DND-41 (cell line): ENCODE results near the gene PILRB.

Experiments
- ATAC-seq: fragments of 200-7000 bp; cut with Tn5 transposase; 3 replicates; pipeline ENCODE4 v1.9.1; 2021; ENCODE audit warnings: low read depth; ENCODE audit not compliant: insufficient read depth
- DNase-seq: peaks from one replicate; pipeline ENCODE4 v3.0.0-alpha.2; 2020
- H2AFZ ChIP-seq: 2 replicates; pipeline ENCODE4 v1.6.0; 2012; ENCODE audit warnings: low read depth, low read length
- H3K27ac ChIP-seq: 2 replicates; pipeline ENCODE4 v1.5.1; 2012; ENCODE audit warnings: low read length, inconsistent platforms
- H3K27me3 ChIP-seq: fragments of 200-600 bp; sonication (generic); 2 replicates; pipeline ENCODE4 v1.6.0; 2012; ENCODE audit warnings: low read length, mild to moderate bottlenecking, inconsistent platforms; ENCODE audit not compliant: insufficient read depth, poor library complexity
- H3K36me3 ChIP-seq: 2 replicates; pipeline ENCODE4 v1.5.1; 2012; ENCODE audit warnings: low read length, inconsistent platforms; ENCODE audit not compliant: insufficient read depth
- H3K4me1 ChIP-seq: 2 replicates; pipeline ENCODE4 v1.5.1; 2012; ENCODE audit warnings: mild to moderate bottlenecking, low read length; ENCODE audit not compliant: insufficient read depth
- H3K4me2 ChIP-seq: 2 replicates; pipeline ENCODE4 v1.6.0; 2012; ENCODE audit warnings: mild to moderate bottlenecking, moderate library complexity, low read length, inconsistent platforms; ENCODE audit not compliant: insufficient read depth
- H3K4me3 ChIP-seq, 2 experiments: fragments of 200-600 bp in 1 of 2; shearing (Covaris generic) in 1 of 2; 2 replicates each; pipeline ENCODE4 v1.5.1; 2012 to 2016; ENCODE audit warnings: inconsistent platforms in 2 of 2, low read length in 2 of 2, mild to moderate bottlenecking in 2 of 2, low read depth in 1 of 2, moderate library complexity in 1 of 2
- H3K79me2 ChIP-seq: 2 replicates; pipeline ENCODE4 v1.6.0; 2012; ENCODE audit warnings: low read length, inconsistent platforms; ENCODE audit not compliant: insufficient read depth
- H3K9ac ChIP-seq: 2 replicates; pipeline ENCODE4 v1.6.0; 2012; ENCODE audit warnings: low read depth, mild to moderate bottlenecking, inconsistent platforms, low read length, moderate library complexity
- H3K9me3 ChIP-seq: 2 replicates; pipeline ENCODE4 v1.5.1; 2012; ENCODE audit warnings: low read length, moderate library complexity, mild to moderate bottlenecking, inconsistent platforms; ENCODE audit not compliant: insufficient read depth, severe bottlenecking
- H4K20me1 ChIP-seq: 2 replicates; pipeline ENCODE4 v1.6.0; 2012; ENCODE audit warnings: low read length; ENCODE audit not compliant: insufficient read depth
- EZH2 ChIP-seq: IDR thresholded peaks from 3 replicates; pipeline ENCODE4 v1.6.1; 2012; ENCODE audit warnings: borderline replicate concordance, low read depth, mild to moderate bottlenecking, moderate library complexity, low read length, inconsistent platforms; ENCODE audit not compliant: severe bottlenecking
- TF ChIP-seq, protein P1 (sequence below): IDR thresholded peaks from 2 replicates; pipeline ENCODE4 v1.5.1; 2012; ENCODE audit warnings: borderline replicate concordance, low read length, moderate library complexity, mild to moderate bottlenecking; ENCODE audit not compliant: poor library complexity, severe bottlenecking; ENCODE audit errors: extremely low read depth

PILRB gene

DNA sequence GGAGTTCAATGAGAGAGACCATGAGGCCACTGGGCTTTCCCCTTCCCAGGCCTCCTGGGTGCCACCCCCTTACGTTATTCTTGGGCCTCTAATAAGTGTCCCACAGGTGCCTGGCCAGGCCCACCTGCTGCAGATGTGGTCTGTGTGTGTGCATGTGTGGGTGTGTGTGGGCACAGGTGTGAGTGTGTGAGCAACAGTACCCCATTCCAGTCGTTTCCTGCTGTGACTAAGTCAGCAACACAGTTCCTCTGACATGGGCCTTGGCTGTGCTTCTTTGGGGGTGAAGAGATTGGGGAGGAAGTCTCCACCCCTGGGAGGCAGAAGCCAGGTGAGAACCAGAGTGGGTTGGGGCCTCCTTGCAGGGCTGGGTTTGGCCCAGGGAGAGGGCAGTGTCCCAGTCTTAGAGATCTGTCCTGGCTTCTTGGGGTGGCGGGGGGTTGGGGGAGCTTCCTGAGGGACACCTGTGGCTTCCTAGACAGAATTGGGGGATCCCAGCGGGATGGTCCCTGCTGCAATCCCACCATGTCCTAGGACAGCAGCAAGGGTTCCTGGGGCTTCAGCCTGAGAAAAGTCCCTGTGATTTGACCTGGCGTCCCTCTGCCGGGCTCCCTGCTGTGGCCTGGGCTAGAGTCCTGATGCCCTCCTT, 4.1 kb upstream of the PILRB start:
- no peaks in the 10 kb centered on the region for H3K9me3 ChIP-seq
- ATAC-seq (no peak), DNase-seq (no peak)
- no peaks in the 10 kb centered on the region for H3K27me3 ChIP-seq
- no peak overlapping the region for H3K4me3 ChIP-seq
- H3K79me2 ChIP-seq: no peaks in the 10 kb centered on the region
- no peaks in the 10 kb centered on the region for H3K4me1 ChIP-seq
- TF ChIP-seq, protein P1, sequence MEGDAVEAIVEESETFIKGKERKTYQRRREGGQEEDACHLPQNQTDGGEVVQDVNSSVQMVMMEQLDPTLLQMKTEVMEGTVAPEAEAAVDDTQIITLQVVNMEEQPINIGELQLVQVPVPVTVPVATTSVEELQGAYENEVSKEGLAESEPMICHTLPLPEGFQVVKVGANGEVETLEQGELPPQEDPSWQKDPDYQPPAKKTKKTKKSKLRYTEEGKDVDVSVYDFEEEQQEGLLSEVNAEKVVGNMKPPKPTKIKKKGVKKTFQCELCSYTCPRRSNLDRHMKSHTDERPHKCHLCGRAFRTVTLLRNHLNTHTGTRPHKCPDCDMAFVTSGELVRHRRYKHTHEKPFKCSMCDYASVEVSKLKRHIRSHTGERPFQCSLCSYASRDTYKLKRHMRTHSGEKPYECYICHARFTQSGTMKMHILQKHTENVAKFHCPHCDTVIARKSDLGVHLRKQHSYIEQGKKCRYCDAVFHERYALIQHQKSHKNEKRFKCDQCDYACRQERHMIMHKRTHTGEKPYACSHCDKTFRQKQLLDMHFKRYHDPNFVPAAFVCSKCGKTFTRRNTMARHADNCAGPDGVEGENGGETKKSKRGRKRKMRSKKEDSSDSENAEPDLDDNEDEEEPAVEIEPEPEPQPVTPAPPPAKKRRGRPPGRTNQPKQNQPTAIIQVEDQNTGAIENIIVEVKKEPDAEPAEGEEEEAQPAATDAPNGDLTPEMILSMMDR: no peak
- TF ChIP-seq EZH2: no peak
- H3K9ac ChIP-seq: no peak overlapping the region
- H3K4me2 ChIP-seq: no peak overlapping the region
- H3K36me3 ChIP-seq: peaks cover 90% of the 10 kb centered on the region
- peaks cover 8% of the 10 kb centered on the region; the same call in 1 of the 2 replicates for H4K20me1 ChIP-seq
- no peak overlapping the region for H3K27ac ChIP-seq
- H2AFZ ChIP-seq: no peak overlapping the region

GRCh38 chr7:100356416-100357068, 1.4 kb upstream of the PILRB start:
- Histone ChIP-seq H3K27ac (no peak overlapping the region), H3K36me3 (peaks cover 90% of the 10 kb centered on the region)
- TF ChIP-seq EZH2: no peak
- TF ChIP-seq, protein P1: no peak

DNA sequence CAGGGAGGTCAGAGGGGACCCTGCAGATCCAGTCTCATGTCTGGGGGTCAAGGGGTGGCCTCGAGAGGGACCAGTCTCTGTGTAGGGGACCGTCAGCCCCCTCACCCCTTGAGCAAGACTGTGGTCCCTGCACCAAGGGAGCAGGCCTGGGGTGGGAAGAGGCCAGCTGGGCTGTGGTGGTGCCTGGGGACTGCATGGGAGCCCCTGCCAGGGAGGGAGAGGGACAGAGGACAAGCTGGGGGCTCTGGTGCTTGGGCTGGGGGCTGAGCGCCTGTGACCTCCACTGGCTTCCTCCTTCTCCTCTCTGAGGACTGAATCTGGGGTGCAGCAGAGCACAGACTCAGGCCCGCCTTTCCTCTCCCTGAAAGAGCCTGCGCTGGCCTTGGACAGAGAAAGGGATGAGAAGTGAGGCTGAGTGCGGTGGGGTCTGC, 771 bp upstream of the PILRB start:
- no peaks in the 10 kb centered on the region for H3K27me3 ChIP-seq
- no peaks in the 10 kb centered on the region for H3K9me3 ChIP-seq
- H3K79me2 ChIP-seq: no peaks in the 10 kb centered on the region
- no peaks in the 10 kb centered on the region for H3K4me1 ChIP-seq
- H3K27ac ChIP-seq: no peak overlapping the region
- H3K36me3 ChIP-seq: peaks cover 91% of the 10 kb centered on the region
- DNase-seq (no peak), ATAC-seq (no peak)
- TF ChIP-seq EZH2: no peak
- TF ChIP-seq, protein P1: no peak
- H3K4me3 ChIP-seq: no peak overlapping the region
- H3K4me2 ChIP-seq: no peak overlapping the region
- no peaks in the 10 kb centered on the region for H4K20me1 ChIP-seq
- no peak overlapping the region for H2AFZ ChIP-seq
- H3K9ac ChIP-seq: no peak overlapping the region

More at GRCh38 chr7:100356416-100357068, 1.4 kb upstream of the PILRB start:
- Histone ChIP-seq H3K4me3 (no peak overlapping the region), H3K79me2 (no peaks in the 10 kb centered on the region), H3K9ac (no peak overlapping the region), H3K27me3 (no peaks in the 10 kb centered on the region), H3K4me2 (no peak overlapping the region), H3K4me1 (no peaks in the 10 kb centered on the region), H3K9me3 (no peaks in the 10 kb centered on the region), H4K20me1 (peaks cover 2% of the 10 kb centered on the region; the same call in 1 of the 2 replicates), H2AFZ (no peak overlapping the region)
- no peak for DNase-seq
- ATAC-seq: no peak
